ENCODE results near the gene DPEP3.

The DPEP3 gene

DNA sequence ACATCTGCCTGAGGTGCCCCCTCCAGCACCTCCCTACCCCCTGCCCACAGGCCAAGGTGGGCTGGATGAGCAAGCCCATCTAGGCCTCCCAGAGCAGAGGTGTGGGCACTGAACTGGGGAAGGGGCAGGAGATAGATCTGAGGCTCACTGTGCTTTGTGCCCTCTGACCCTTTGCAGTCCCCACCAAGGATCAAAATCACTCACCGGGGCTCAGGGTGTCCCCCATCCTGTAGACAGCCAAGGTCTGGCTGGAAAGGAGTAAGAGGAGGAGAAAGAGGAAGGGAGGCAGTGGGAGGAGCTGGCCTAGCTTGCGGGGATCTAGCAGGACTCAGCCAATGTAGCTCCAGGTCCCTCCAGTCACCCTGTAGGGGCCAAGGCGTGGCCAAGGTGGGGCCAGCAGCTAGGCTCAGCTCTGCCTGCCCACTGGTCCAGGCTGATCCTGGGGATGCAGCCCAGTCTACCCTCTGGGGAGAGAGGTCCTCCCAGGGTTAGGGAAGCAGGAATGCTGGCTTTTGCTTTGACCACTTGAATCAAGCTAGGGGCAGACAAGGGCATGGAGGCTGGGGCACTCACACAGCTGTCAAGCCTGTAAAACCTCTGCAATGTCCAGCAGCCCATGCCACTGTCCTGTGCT, 13.6 kb downstream of the DPEP3 start:
- DNase-seq: no peak

GRCh38 chr16:67965668-67966548, 14.4 kb downstream of the DPEP3 start:
- no peak for DNase-seq

- DNase-seq: no peak
These were observed 15.7 kb downstream of the DPEP3 start for GRCh38 chr16:67964477-67965131.

GRCh38 chr16:67963662-67964321, 16.5 kb downstream of the DPEP3 start:
- no peak for DNase-seq

DNA sequence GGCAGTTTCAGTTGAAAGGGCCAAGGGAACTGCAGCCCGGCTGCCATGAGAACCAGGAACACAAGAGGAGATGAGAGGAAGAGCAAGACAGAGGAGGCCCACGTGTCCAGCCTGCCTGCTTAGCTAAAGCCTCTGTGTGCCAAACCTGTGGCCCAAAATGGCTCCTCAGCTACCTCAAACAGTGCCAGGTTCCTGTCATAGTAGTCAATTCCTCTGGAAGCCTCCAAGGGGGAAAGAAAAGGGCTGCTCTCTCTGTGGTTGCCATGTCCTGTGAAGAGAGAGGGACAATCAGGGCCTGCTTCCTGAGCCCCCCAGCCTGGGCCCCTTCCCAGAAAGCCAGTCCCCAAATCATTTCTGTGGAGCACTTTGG, 17.0 kb downstream of the DPEP3 start:
- DNase-seq: no peak

GRCh38 chr16:67962135-67962534, 18.2 kb downstream of the DPEP3 start:
- DNase-seq: no peak

DNA sequence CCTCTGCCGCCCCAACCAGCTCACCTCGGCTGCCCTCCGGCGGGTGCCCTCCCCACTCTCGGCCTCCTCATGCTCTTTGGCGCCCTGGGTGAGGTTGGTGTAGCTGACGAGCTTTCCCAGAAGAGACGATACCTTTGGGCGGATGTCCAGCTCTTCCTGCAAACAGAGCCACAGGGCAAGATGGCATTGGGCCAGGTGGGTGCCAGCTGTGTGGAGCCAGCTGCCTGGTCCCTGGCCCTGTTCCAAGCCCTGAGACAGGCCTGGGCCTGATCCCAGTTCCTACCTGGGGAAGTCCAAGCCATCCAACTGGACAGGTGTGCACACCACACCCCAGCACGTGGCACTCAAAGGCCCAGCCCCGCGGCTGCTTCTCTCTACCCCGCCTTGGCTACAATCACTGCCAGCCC, 18.7 kb downstream of the DPEP3 start:
- DNase-seq: no peak

DNA sequence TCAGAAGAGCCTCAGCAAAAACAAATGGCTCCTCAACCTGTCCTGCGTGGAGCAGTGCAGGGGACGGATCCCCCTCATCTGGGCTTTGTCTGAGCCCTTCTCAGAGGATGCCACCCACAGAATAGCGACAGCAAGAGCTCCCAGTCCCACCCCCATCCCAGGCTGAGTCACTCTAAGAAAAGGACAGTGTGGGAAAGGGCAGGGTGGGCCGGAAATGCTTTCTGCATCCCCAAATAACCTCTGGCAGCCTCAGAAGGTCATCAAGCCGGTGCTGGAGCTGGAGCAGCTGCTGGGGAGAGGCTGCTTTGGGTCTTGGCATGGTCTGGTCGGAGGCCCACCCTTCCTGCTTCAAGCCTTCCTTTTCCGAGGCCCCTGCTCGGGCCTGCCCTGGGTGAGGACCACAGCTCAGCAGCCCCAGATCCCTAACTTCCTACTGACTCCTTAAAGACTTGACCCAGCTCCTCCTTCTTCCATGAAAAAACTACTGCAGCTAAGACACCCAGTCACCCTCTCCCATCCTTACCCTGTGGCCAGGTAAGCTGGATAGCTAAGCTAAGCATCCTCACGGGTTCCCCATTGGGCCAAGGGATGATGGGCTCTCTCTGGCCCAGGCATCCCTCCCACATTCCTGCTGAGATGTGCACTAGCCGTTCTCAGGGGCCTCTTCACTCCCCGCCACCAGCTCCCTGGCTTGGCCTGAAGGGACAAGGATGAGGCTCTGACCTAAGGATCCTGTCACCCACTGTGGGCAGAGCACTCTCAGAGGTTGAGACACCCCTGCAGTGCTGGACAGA, 20.6 kb downstream of the DPEP3 start:
- DNase-seq: no peak

- no peak for DNase-seq
These were observed 22.7 kb downstream of the DPEP3 start for GRCh38 chr16:67957622-67958021.

DNA sequence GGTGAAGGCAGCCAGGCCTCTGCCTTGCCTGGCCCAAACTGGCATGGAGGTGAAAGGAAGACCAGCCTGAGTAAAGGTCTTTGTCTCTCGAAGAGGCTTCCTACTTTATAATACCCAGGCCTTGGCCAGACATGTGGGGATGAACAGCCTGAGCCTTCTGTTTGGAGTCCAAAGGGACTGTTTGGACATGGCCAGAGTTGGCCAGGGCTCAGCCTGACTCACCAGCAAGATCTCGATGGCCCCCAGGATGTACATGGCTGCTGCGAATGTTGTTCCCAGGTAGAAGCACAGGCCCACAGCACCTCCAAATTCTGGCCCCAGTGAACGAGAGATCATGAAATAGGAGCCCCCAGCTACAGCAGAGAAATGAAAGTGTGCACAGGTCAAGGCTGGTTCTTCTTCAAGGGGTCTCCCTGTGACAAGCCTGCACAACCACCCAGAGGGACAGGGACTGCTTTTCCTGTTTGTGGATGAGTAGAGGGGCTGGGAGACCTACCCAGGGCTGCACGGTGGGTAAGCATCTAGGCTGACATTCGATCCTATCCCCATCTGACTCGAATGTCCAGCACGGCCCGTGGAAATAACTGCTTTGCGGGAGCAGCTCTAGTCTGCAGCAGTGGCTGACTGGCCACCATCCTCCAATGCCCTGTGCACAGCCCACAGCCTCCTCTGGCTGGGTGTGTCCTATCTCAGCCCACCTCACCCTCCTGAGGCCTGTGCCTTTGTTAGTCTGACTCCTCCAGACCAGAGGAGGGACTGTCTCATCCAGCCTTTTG, 25.7 kb downstream of the DPEP3 start:
- no peak for DNase-seq

- no peak for DNase-seq
These were observed 26.5 kb downstream of the DPEP3 start for GRCh38 chr16:67953641-67954375.

DNA sequence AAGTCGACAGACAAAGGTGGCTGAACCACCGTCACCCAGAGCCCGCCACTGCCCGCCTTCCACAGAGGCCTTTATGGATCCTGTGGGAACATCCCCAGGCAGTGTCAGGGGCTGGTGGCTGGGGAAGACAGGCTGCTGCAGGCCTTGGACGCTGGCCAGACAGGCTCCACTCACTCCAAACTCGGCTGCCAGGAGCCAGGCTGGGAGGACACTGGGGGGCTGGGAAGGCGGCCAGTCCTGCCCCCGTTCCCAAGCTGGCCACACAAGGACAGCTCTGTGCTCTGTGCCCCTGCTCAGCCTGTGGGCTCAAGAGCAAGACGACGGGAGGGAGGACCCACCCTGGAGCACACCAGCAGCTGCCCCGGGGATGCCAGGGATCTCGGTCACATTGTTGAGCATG, 28.8 kb downstream of the DPEP3 start:
- DNase-seq: no peak

DNA sequence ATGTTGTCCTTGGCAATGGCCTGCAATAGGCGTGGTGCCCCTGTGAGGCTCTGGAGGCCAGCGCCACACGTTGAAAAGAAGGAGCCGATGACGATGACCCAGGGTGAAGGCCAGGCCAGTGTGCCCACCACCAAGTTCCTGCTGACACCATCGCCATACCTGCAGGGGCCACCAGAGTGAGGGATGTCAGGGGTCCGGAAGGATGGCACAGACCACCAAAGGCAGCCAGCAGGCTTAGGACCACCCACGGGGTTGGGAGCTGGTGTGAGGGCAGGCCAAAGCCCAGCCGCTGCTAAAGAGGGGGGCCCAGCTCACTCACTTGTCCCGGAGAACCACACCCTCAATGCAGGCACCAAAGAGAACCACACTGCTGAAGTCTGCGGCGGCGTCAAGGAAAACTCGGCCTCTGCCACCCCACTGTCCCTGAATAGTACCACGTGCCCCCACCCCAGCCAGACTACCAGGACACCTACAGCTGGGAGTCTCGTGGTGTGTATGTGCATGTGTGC, 29.9 kb downstream of the DPEP3 start:
- DNase-seq: no peak

DNA sequence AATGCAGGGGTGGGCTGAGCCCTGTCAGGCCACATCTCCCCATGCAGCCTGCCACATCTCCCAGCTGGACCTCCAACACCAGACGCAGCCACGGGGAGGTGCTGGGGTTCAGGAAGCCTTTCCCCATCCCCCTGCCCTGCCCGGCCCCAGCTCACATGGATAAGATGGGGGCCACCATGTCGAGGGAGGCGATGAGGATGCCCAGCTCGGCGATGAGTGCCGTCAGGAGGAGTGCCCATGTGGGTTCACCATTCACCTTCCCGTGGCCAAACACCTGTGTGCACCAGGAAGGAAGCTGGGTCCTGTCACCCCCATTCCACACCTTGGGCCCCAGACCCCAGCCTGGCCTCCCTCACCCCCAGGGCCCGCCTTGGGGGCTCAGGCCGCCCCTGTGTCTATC, 30.7 kb downstream of the DPEP3 start:
- no peak for DNase-seq

- no peak for DNase-seq
These were observed 32.3 kb downstream of the DPEP3 start for GRCh38 chr16:67948015-67948414.

GRCh38 chr16:67946966-67947558, 33.2 kb downstream of the DPEP3 start:
- no peak for DNase-seq

- DNase-seq: no peak
These were observed 34.1 kb downstream of the DPEP3 start for GRCh38 chr16:67946128-67946569.

- DNase-seq: no peak
These were observed 34.8 kb downstream of the DPEP3 start for GRCh38 chr16:67945392-67945933.

DNA sequence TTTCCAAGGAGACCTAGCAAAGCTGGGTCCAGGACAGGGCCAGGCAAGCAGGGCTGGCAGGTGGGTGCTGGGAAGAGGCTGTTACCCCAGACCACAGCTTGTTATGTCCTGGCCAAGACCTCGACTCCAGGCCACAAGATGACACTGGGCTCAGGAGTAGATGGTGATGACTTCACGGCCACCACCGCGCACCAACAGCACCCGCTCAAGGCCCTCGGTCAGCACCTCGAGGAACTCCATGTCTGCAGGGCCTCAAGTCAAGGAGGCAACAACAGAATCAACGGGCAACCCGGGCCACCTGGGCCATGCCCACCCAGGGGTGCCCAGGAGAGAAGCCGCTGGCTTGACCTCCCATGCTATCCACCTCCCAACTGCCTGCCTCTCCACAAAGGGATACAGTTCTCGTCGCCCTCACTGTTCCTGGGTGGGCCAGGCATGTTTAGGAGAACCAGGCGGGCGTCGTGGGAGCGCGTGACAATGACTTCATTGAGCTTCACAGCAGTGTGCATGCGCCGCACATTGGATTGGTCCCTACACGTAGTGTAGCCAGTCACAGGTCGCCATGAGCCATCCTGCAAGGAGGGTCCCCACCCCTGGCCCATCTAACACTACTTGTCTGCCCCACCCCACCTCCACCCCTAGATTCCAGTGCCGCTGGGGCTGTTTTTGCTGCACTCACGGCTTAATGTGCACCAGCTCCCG, 35.5 kb downstream of the DPEP3 start:
- DNase-seq: no peak

Data from central memory CD4-positive, alpha-beta T cell (primary cell).